SJSA1 (cell line): Measurements from ENCODE around the gene SHE. TPM values are rescaled to one million over a fixed set of nuclear protein-coding genes. Genes with fewer than 3 reads are reported as not detected.
A peak's percentile ranks its signal among the peaks of the same experiment; 100 is the strongest.

Experiments
- DNase-seq, 2 experiments: peaks; one replicate each; pipeline ENCODE4 v3.0.0-alpha.2; 2015 to 2020; ENCODE audit warnings: low spot score in 2 of 2, low read depth in 1 of 2
- H3K27ac ChIP-seq: fragments of 250-450 bp; sonication (Bioruptor Pico); 2 replicates; pipeline ENCODE4 v1.5.1; 2020; ENCODE audit warnings: mild to moderate bottlenecking, moderate library complexity
- H3K27me3 ChIP-seq: fragments of 250-450 bp; sonication (Bioruptor Pico); replicated peaks from 2 replicates; pipeline ENCODE4 v1.5.1; 2020; ENCODE audit warnings: mild to moderate bottlenecking, moderate library complexity
- H3K36me3 ChIP-seq: fragments of 250-450 bp; sonication (Bioruptor Pico); 2 replicates; pipeline ENCODE4 v1.5.1; 2020; ENCODE audit warnings: mild to moderate bottlenecking
- H3K4me1 ChIP-seq: fragments of 250-450 bp; sonication (Bioruptor Pico); replicated peaks from 2 replicates; pipeline ENCODE4 v1.6.1; 2021; ENCODE audit warnings: mild to moderate bottlenecking
- H3K4me3 ChIP-seq: fragments of 250-450 bp; sonication (Bioruptor Pico); 2 replicates; pipeline ENCODE4 v1.5.1; 2020; ENCODE audit warnings: mild to moderate bottlenecking
- H3K9me3 ChIP-seq: fragments of 250-450 bp; sonication (Bioruptor Pico); replicated peaks from 2 replicates; pipeline ENCODE4 v1.5.1; 2020; ENCODE audit warnings: mild to moderate bottlenecking
- total RNA-seq: library from RNA; depleted of rRNA; stranded (reverse); fragments of >200 nt; shearing (Covaris generic); gene quantifications from 2 replicates; pipeline ENCODE4 v1.2.3, GENCODE V29; 2014

SHE gene
- total RNA-seq, 1 experiment from 2014 or later: not detected

DNA sequence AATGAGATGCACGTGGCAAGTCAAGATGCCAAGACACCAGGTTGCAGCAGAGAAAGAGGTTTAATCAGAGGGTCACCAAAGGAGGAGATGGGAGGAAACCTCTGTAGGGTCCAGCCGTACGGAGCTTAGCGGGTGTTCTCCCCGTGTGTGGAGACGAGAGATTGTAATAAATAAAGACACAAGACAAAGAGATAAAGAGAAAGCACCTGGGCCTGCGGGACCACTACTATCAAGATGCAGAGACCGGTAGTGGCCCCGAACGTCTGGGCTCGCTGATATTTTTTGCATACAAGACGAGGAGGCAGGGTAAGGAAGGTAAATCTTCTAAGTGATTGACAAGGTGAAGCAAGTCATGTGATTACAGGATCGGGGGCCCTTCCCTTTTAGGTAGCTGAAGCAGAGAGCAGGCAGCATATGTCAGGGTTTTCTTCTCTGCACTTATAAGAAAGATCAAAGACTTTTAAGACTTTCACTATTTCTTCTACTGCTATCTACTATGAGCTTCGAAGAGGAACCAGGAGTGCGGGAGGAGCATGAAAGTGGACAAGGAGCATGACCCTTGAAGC, 41.4 kb downstream of the SHE start:
- peaks cover 17% of the 10 kb centered on the region for H3K36me3 ChIP-seq
- DNase-seq: no peak
- H3K4me1 ChIP-seq: peaks cover 39% of the 10 kb centered on the region
- no peak overlapping the region for H3K27ac ChIP-seq
- no peaks in the 10 kb centered on the region for H3K27me3 ChIP-seq
- H3K9me3 ChIP-seq: no peaks in the 10 kb centered on the region
- H3K4me3 ChIP-seq: no peak overlapping the region

DNA sequence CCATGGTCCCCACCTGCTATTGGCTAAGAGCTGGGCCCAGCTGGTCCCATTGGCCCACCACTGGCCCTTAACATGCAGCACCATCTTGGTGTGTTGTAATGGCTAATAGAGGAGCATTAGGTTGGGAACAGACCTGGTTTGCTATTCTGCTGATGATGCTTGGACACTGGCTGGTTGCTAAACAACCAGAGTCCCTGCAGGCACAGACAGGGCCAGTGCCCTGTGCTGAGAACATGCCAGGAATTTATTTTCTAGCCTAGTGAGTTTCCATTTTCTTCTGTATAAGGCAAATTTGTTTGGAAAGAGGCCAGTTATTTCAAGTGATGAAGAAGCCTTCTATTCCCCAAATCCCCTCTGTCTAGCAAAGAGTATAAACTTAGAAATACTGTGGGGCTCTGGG, 43.1 kb downstream of the SHE start:
- Histone ChIP-seq H3K4me3 (no peak overlapping the region), H3K36me3 (peaks cover 20% of the 10 kb centered on the region), H3K27me3 (no peaks in the 10 kb centered on the region), H3K9me3 (no peaks in the 10 kb centered on the region), H3K27ac (no peak overlapping the region), H3K4me1 (peaks cover 28% of the 10 kb centered on the region)
- no peak for DNase-seq

DNA sequence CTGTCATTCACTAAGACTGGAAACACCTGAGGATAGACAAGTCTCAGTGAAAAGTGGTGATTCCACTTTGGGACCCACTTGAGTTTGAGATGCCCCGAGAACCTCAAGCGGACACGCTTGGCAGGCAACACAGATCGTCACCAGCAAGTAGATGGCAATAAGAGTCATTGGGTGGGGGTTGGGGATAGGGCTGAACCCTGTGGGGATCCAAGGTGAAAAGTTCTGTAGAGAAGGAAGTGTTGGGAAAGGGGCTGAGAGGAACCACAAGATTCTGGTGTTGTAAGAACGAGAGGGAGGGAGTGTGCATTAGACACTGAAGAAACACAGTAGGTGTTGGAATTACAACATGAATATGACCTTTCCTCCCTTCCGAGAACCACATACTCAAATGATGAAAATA, 45.6 kb downstream of the SHE start:
- H3K4me1 ChIP-seq: peaks cover 17% of the 10 kb centered on the region
- no peak overlapping the region for H3K4me3 ChIP-seq
- no peaks in the 10 kb centered on the region for H3K9me3 ChIP-seq
- DNase-seq: no peak
- H3K27ac ChIP-seq: no peak overlapping the region
- H3K27me3 ChIP-seq: no peaks in the 10 kb centered on the region
- H3K36me3 ChIP-seq: peaks cover 35% of the 10 kb centered on the region

DNA sequence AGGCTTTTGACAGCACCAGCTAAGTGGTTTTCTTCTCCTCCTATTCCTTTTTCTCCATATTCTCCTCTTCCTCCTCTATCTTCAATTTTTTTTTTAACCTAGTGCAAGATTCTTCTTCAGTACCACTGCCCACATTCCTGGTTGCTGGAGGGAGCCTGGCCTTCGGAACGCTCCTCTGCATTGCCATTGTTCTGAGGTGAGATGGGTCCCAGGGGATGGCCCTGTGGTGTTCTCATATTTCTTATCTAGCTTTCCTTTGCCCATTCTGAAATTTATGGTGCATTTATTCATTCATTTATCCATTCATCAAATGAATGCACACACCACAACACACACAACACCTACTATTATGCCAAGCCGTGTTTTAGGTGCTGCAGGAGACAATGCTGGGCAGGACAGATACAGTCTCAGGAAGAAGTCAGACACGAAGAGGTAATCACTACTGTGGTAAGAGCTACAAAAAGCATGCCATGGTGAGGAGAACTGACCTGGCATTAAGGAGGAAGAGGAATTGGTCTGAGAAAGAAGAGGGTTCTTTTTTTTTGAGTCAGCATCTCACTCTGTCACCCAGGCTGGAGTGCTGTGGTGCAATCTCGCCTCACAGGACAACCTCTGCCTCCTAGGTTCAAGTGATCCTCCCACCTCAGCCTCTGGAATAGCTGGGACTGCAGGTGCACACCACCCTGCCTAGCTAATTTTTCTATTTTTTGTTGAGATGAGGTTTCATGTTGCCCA, 47.7 kb downstream of the SHE start:
- DNase-seq: no peak
- Histone ChIP-seq H3K4me1 (peaks cover 17% of the 10 kb centered on the region), H3K9me3 (no peaks in the 10 kb centered on the region), H3K27me3 (no peaks in the 10 kb centered on the region), H3K36me3 (peaks cover 52% of the 10 kb centered on the region), H3K4me3 (no peak overlapping the region), H3K27ac (no peak overlapping the region)

DNA sequence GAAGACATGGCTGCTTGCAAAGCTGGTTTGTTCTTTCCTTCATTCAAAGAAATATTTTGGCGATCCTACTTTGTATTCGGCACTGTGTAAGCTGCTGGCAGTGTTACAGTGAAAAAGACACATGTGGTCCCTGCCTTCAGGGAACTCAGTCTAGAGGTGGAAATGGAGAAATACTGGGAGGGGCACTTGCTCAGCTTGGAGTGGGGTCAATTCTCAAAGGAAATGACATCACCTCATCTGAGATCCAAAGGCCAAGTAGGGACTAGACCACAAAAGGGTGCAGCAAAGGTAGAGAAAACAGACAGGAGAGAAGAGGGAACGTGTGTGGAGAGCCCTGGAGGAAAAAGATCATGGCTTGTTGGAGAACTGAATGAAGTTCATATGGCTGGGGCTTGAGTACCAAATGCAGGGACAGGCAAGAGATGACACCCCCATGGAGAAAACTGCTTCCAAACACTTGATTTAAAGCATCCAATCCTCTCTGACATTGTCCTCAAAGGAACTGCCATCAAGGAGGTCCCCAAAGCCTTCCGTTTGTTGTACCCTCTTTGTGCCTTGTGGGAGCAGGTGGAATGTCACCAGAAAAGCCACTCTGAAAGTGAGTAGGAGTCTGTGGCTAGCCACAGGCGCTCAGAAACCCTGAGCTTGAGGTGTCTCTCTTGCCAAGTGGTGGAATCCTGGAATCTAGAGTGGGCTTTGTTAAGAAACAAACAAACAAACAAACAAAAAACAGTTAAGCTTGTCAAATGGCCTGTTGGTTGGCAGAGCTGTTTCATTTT, 48.4 kb downstream of the SHE start:
- H3K9me3 ChIP-seq: no peaks in the 10 kb centered on the region
- H3K27me3 ChIP-seq: no peaks in the 10 kb centered on the region
- no peak overlapping the region for H3K27ac ChIP-seq
- no peak overlapping the region for H3K4me3 ChIP-seq
- DNase-seq: no peak
- peaks cover 52% of the 10 kb centered on the region for H3K36me3 ChIP-seq
- H3K4me1 ChIP-seq: peaks cover 17% of the 10 kb centered on the region

DNA sequence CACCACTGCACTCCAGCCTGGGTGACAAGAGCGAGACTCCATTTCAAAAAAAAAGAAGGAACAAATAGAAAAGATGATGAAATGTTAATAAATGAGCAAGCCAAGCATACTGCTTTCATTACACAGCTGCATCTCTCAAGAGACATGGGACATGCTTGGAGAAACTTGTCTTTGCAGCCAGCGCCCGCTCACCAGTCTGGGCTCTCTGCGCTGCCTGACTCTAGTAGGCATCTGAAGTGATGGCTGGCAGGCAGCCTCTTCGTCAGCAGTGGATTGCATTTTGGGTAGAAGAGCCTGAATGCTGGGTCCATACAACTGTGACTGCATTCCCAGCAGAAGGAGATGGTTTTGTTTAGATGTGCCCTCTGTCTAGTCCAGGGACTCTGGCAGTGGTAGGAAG, 49.1 kb downstream of the SHE start:
- no peaks in the 10 kb centered on the region for H3K9me3 ChIP-seq
- H3K4me3 ChIP-seq: no peak overlapping the region
- DNase-seq: no peak
- H3K4me1 ChIP-seq: peaks cover 17% of the 10 kb centered on the region
- H3K36me3 ChIP-seq: peaks cover 52% of the 10 kb centered on the region
- H3K27ac ChIP-seq: no peak overlapping the region
- no peaks in the 10 kb centered on the region for H3K27me3 ChIP-seq

DNA sequence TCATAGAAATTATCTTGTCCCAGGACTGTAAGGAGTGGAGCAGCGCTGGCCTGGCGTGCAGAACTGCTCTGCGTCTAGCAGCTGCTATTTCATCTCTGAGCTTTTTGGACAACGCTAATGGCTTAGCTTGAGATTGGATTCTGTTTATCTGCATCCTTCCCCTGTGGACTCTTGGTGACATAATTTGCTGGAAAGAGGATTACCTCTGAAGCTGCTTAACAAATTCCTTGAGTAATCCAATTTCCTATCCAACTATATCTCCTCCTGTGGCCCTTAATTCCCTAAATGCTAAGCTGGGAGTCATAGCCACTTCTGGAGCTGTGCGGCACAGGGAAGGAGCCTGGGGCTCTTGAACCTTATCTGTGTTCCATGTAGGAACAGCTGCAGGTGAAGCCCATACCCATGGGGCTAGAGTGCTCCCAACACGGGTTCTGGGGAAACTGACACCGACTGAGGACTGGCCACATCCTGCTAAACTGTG, 53.8 kb downstream of the SHE start:
- Histone ChIP-seq H3K4me1 (peaks cover 42% of the 10 kb centered on the region), H3K9me3 (no peaks in the 10 kb centered on the region), H3K36me3 (peaks cover 43% of the 10 kb centered on the region), H3K4me3 (no peak overlapping the region), H3K27me3 (no peaks in the 10 kb centered on the region), H3K27ac (no peak overlapping the region)
- no peak for DNase-seq

DNA sequence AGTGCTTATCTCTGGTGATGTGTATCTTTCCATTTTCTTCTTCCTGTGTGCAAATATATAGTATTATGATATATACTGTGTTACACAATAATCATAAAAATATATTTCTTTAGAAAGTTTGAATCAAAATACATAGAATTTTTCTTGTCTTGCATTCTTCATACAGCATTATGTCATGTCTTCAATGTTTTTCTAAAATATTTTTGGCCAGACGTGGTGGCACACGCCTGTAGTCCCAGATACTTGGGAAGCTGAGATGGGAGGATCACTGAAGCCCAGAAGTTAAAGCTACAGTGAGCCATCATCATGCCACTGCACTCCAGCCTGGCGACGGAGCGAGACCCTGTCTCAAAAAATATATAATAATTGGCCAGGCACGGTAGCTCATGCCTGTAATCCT, 55.4 kb downstream of the SHE start:
- Histone ChIP-seq H3K4me3 (no peak overlapping the region), H3K36me3 (peaks cover 38% of the 10 kb centered on the region), H3K9me3 (no peaks in the 10 kb centered on the region), H3K4me1 (peaks cover 54% of the 10 kb centered on the region), H3K27me3 (no peaks in the 10 kb centered on the region), H3K27ac (peak overlapping the region; percentile 86)
- DNase-seq: no peak

DNA sequence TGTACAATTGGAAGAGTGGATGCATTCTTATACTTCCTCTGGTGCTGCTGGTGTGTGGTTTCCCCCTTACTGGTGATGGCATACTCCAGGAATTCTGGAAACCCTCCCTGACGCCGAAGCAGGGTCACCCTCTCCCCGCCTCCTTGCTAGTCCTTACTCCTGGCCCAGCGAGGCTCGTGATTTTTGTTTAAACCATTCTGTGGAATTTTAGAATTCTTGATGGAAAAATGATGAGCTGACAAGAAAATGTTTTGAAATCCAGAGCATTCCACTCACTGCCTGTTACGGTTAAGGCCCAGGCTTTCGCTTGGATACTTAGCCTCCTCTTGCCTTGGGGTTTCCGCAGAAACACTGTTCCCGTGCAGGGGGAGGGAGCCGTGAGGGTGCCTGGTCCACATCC, 55.9 kb downstream of the SHE start:
- H3K4me3 ChIP-seq: no peak overlapping the region
- DNase-seq: peak; percentile 97

DNA sequence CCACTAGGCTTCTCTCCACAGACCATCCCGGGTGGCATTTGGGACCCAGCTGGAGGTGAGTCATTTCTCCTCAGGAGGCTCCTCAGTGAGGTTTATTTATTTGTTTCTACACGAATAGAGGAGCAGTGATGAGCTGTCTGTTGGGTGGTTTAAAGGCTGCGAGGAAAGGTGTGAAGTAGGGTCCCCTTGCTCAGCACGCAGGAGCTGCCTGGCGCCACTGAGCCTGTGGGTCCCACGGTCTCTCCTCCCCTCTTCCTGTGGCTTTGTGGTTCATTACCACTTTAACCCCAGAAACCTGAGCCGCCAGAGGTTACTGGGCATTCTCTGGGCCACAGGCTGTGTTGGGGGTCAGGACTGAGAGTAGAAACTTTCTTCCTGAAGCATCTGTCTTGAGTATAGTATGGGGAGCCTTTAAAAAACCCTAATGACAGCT, 57.2 kb downstream of the SHE start:
- no peaks in the 10 kb centered on the region for H3K9me3 ChIP-seq
- peaks cover 27% of the 10 kb centered on the region for H3K36me3 ChIP-seq
- H3K4me1 ChIP-seq: peaks cover 68% of the 10 kb centered on the region
- H3K4me3 ChIP-seq: no peak overlapping the region
- no peaks in the 10 kb centered on the region for H3K27me3 ChIP-seq
- peak; percentile 97 for DNase-seq
- H3K27ac ChIP-seq: peak overlapping the region; percentile 86

More for the DNA sequence above, 55.9 kb downstream of the SHE start:
- peaks cover 59% of the 10 kb centered on the region for H3K4me1 ChIP-seq
- no peaks in the 10 kb centered on the region for H3K9me3 ChIP-seq
- H3K27me3 ChIP-seq: no peaks in the 10 kb centered on the region
- peak overlapping the region; percentile 86 for H3K27ac ChIP-seq
- peaks cover 35% of the 10 kb centered on the region for H3K36me3 ChIP-seq

DNA sequence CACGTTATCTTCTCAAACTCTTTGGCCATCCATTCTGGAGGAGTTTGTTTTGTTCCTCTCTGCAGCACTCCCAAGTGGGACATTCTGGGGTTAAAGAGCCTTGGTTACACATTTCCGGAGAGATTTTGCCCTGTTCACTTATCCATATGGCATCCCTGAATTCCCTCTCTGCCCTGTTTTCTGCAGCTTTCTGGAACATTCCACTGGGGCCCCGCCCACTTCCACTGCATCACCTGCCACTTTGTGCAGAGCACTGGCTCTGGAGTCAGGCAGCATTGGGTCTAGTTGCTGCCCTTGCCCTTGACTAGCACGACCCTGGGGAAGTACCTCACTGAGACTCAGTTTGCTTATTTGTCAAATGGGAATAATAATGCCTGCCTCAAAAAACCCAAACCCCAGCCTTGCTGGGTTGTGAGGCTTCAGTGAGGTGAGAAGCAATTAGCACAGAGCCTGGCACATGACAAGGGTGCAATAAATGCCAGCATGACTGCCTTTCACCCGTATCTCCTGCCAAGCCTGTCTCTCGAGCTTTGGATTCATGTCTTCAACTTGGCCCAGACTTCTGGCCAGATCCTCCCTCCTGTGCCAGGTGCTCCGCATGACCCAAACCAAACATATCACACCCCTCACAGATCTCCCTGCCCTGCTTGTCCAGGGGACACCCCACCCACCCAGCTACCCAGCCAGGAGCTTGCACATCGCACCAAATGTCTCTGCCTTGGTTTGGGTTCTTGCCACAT, 58.8 kb downstream of the SHE start:
- no peak for DNase-seq
- Histone ChIP-seq H3K4me1 (peaks cover 72% of the 10 kb centered on the region), H3K27ac (no peak overlapping the region), H3K27me3 (no peaks in the 10 kb centered on the region), H3K9me3 (no peaks in the 10 kb centered on the region), H3K36me3 (peaks cover 24% of the 10 kb centered on the region), H3K4me3 (no peak overlapping the region)

DNA sequence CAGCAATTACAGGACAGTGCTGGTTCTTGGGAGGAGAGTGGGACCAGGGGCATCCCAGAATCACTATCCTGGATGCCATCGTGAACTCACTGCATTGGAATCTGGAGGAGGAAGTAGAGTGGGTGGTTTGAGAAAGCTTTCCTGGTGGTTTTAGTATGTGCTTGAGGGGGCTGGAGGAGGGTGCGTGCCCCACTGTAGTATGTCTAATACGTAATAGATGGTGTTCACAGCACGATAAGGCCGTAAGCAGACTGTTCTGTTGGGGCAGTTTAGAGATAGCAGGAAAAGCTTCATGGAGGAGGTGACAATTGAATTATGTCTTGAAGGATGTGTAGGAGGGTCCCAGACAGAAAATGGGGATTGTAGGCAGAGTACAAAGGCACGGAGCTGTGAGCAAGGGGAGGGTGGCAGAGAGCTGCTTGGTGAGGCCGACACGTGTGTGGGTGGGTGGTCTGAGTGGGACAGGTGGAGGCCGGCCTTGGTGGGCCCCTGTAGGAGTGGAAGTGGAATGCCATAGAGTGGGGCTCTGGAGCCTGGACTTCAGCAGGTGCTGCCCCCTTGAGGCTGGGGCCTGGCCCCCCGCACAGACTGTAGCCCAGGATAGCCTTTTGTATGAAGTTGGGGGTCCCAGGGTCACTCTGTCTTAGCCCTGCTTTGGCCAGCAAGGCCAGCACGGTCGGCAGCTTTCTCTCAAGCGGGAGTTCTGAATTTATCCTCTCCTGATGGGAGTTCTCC, 60.0 kb downstream of the SHE start:
- peak overlapping the region; percentile 76 for H3K27ac ChIP-seq
- DNase-seq: peak; percentile 86 to 89

More for the DNA sequence above, 60.0 kb downstream of the SHE start:
- Histone ChIP-seq H3K36me3 (peaks cover 18% of the 10 kb centered on the region), H3K4me3 (no peak overlapping the region), H3K4me1 (peaks cover 82% of the 10 kb centered on the region), H3K9me3 (no peaks in the 10 kb centered on the region), H3K27me3 (no peaks in the 10 kb centered on the region)
